Muscle of arm (tissue), 12 donors: ENCODE data around the gene TXNRD2. TPM values are rescaled to one million over a fixed set of nuclear protein-coding genes. Genes with fewer than 3 reads are reported as not detected.

Source experiments
- DNase-seq: peaks from one replicate; pipeline ENCODE4 v3.0.0-alpha.2; 2013
- polyA plus RNA-seq, 12 donors: library from polyadenylated mRNA; unstranded; fragments of 120-200 nt; gene quantifications; one replicate each; pipeline ENCODE4 v1.2.1, GENCODE V29; 2013; ENCODE audit not compliant: insufficient read length in 12 of 12

Gene TXNRD2
- polyA plus RNA-seq, 12 donors: 12.0 to 24.1 (median 15.1) TPM; not detected in 1

- no peak for DNase-seq
These were observed 115.0 kb downstream of the TXNRD2 start for GRCh38 chr22:19826619-19826950.

DNA sequence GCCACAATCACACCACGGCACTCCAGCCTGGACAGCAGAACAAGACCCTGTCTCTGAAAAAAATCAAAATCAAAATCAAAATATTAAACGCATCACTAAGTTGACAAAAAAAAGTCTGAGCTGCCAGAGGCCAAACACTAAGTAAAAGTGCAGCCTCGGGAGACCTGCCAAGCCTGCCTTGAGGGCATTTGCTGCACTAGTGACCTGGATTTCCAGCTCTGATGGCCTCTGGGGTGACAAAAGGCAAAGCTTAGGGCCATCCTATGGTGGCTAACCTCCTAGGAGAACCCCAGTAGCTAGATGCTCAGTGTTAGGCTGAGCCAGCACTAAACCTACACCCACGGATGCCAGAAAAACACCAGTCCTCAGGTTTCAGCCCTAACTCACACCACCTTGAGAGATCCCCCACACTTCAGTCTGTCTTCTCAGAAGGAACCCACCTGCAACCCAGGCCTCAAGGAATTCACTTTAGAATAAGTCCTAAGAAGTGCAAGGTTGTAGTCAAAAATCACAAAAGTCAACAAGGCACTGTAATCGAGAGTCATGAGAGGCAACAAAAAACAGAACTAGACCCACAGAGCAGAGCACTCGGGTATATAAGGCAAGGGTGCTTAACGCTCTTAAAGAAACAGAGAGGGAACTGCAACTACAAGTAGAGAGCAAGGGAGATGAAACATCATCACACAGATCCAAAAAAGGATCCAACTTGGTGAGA is 115.6 kb downstream of the TXNRD2 start:
- DNase-seq: no peak

Other genes starting within 250 kb of the TXNRD2 start
- gene SEPTIN5, start 227.3 kb downstream of the TXNRD2 start, polyA plus RNA-seq: 100 to 1,000 TPM in 8 of 12 donors, 10 to 100 TPM in 3, not detected in 1; 87.7 to 138 (median 115) TPM
- 10 to 100 TPM in 6 of 12 donors, 1 to 10 TPM in 5, not detected in 1; 5.0 to 21.7 (median 11.9) TPM for gene GP1BB, start 218.3 kb downstream of the TXNRD2 start, polyA plus RNA-seq
- 10 to 100 TPM in 6 of 12 donors, 1 to 10 TPM in 5, not detected in 1; 2.9 to 21.4 (median 12.8) TPM for gene TBX1, start 181.0 kb downstream of the TXNRD2 start, polyA plus RNA-seq
- gene GNB1L, start 86.9 kb downstream of the TXNRD2 start, polyA plus RNA-seq: 1 to 10 TPM in 10 of 12 donors, not detected in 2; 1.8 to 5.0 (median 3.3) TPM
- gene RTL10, start 86.9 kb downstream of the TXNRD2 start, polyA plus RNA-seq: 10 to 100 TPM in 10 of 12 donors, 1 to 10 TPM in 1, not detected in 1; 9.6 to 19.7 (median 12.1) TPM
- 10 to 100 TPM in 11 of 12 donors, not detected in 1; 54.0 to 93.5 (median 66.3) TPM for gene COMT, start within 50 bp of the TXNRD2 start, polyA plus RNA-seq
- gene ARVCF, start 75.0 kb upstream of the TXNRD2 start, polyA plus RNA-seq: 100 to 1,000 TPM in 5 of 12 donors, 10 to 100 TPM in 7; 40.2 to 703 (median 80.3) TPM
- gene TANGO2, start 79.3 kb upstream of the TXNRD2 start, polyA plus RNA-seq: 10 to 100 TPM in 3 of 12 donors, 1 to 10 TPM in 8, not detected in 1; 6.4 to 15.0 (median 9.1) TPM
- gene DGCR8, start 138.4 kb upstream of the TXNRD2 start, polyA plus RNA-seq: 10 to 100 TPM in 11 of 12 donors, not detected in 1; 25.1 to 50.1 (median 36.7) TPM
- 100 to 1,000 TPM in 7 of 12 donors, 10 to 100 TPM in 4, not detected in 1; 93.8 to 227 (median 107) TPM for gene RANBP1, start 174.3 kb upstream of the TXNRD2 start, polyA plus RNA-seq
- gene TRMT2A, start 175.4 kb upstream of the TXNRD2 start, polyA plus RNA-seq: 10 to 100 TPM in 11 of 12 donors, not detected in 1; 30.0 to 61.2 (median 40.1) TPM
- 10 to 100 TPM in 11 of 12 donors, not detected in 1; 31.6 to 62.1 (median 37.2) TPM for gene ZDHHC8, start 190.0 kb upstream of the TXNRD2 start, polyA plus RNA-seq
- gene CCDC188, start 209.2 kb upstream of the TXNRD2 start, polyA plus RNA-seq: 1 to 10 TPM in 6 of 12 donors, under 1 TPM in 4, not detected in 2; 0.52 to 2.4 (median 1.2) TPM